ENCODE results near the gene MYL11. TPM values are rescaled to one million over a fixed set of nuclear protein-coding genes. Genes with fewer than 3 reads are reported as not detected.

Gene MYL11
- total RNA-seq, 3 donors from 2014 or later (not counting 1 experiment from before 2014, with no cell fraction given), result 2.9 to 8.0 (median 7.2) TPM

DNA sequence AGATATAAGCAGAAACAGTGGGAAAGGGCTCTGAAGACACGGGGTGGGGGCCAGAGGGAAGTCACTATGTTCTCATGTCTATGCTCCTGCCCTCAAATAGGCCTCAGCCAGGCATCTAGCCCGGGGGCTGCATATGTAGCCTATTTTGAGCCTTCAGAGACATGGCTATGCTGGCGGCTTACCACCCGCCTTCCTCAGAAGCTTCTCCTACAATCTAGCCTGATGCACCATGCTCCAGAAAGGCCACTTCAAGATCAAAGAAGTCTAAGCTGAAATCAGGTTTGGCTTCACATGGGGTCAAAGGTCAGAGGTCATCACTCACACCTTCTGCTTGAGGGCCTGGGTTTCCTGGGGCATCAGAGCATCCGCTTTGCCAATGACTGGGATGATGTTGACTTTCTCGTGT is 6.2 kb downstream of the MYL11 start:
- Mint-ChIP-seq H3K4me1 (peaks cover 57 to 64% of the 10 kb centered on the region in 2 donors), H3K27ac (peak overlapping the region; percentile 99 to 100), H3K4me3 (peak overlapping the region; percentile 79), H3K27me3 (ENCODE audit: low read depth in 2 of 2) (no peaks in the 10 kb centered on the region), H3K36me3 (no peaks in the 10 kb centered on the region), H3K9me3 (no peaks in the 10 kb centered on the region)
- Histone ChIP-seq H3K4me3 (ENCODE audit: low read length) (no peak overlapping the region), H3K27me3 (ENCODE audit: control insufficient read depth, insufficient read depth, low read length) (no peaks in the 10 kb centered on the region), H3K9me3 (ENCODE audit: control insufficient read depth, insufficient read depth, low read length) (no peaks in the 10 kb centered on the region), H3K4me1 (ENCODE audit: control insufficient read depth, insufficient read depth, low read length) (peaks cover 79% of the 10 kb centered on the region), H3K27ac (ENCODE audit: low read length) (peak overlapping the region; percentile 42), H3K36me3 (ENCODE audit: control insufficient read depth, insufficient read depth, low read length) (peaks cover 16% of the 10 kb centered on the region)
- DNase-seq, result peak in 1 of 2 donors; percentile 45
- WGBS (ENCODE audit: insufficient coverage), result 82% methylated on average over 6 of the region's 6 CpGs
- intact Hi-C loops (cut with micrococcal nuclease), result no loop called here
- no peak for TF ChIP-seq CTCF (IDR thresholded peaks at IDR 0.05)
- no peak for ATAC-seq

DNA sequence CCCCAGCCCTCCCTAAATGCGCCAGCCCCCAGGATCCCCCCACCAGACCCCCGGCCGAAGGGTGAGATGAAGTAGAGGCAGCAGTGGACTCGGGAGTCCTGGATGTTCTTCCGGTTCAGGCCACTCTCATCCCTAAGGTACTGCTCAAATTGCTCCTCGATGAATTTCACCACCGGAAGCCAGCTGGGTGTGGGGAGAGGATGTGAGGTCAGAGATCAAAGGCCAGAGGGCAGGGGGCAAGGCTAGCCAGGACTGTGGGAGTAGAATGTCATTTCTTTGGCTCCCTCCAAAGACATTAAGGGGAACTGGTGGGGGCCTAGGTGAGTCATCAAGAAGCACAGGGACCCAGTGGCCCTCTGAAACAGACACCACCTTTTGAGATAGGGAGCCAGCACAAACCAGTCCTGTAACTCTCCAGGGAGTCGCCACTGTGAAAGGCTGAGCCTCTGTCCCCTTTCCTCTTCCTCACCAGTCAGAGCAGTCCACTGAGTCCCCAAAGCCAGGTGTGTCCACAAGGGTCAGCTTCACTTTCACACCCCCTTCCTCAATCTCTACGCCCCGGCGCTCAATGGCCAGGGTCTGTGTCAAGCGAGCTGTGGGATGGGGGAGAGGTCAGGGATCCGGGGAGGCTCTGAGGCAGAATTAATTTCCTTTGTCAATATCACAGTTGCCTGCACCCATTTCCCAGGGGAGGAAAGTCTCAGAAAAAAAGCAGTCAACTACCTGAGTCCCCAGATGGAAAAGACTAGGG is 6.9 kb downstream of the MYL11 start:
- H3K27ac ChIP-seq (ENCODE audit: low read length), result peak overlapping the region; percentile 82
- WGBS (ENCODE audit: insufficient coverage), result 76% methylated on average over 7 of the region's 13 CpGs
- intact Hi-C loops (cut with micrococcal nuclease), result no loop called here
- Mint-ChIP-seq H3K4me1 (peaks cover 57 to 64% of the 10 kb centered on the region in 2 donors), H3K9me3 (no peaks in the 10 kb centered on the region), H3K4me3 (peak overlapping the region; percentile 84), H3K27me3 (ENCODE audit: low read depth in 2 of 2) (no peaks in the 10 kb centered on the region), H3K27ac (peak overlapping the region; percentile 99 to 100), H3K36me3 (no peaks in the 10 kb centered on the region)
- H3K4me1 ChIP-seq (ENCODE audit: control insufficient read depth, insufficient read depth, low read length), result peaks cover 75% of the 10 kb centered on the region
- no peaks in the 10 kb centered on the region for H3K9me3 ChIP-seq (ENCODE audit: control insufficient read depth, insufficient read depth, low read length)
- peak overlapping the region; percentile 55 for H3K4me3 ChIP-seq (ENCODE audit: low read length)
- H3K36me3 ChIP-seq (ENCODE audit: control insufficient read depth, insufficient read depth, low read length), result peaks cover 11% of the 10 kb centered on the region
- no peaks in the 10 kb centered on the region for H3K27me3 ChIP-seq (ENCODE audit: control insufficient read depth, insufficient read depth, low read length)
- DNase-seq (peak in 1 of 2 donors; percentile 50), ATAC-seq (no peak)
- no peak for TF ChIP-seq CTCF (IDR thresholded peaks at IDR 0.05)

GRCh38 chr16:30382111-30382881 is 7.7 kb downstream of the MYL11 start, which contains the start of gene SEPTIN1:
Gene SEPTIN1 (minus strand): TSS chr16:30382561. CDS start chr16:30382542, 19 bp downstream.
- intact Hi-C loops (cut with micrococcal nuclease), result no loop called here
- H3K36me3 ChIP-seq (ENCODE audit: control insufficient read depth, insufficient read depth, low read length), result peaks cover 11% of the 10 kb centered on the region
- H3K27ac ChIP-seq (ENCODE audit: low read length), result peak within 1 kb of the TSS; percentile 82
- Mint-ChIP-seq H3K9me3 (no peaks in the 10 kb centered on the region), H3K4me1 (peaks cover 53 to 59% of the 10 kb centered on the region in 2 donors), H3K27ac (peak within 1 kb of the TSS; percentile 99 to 100), H3K4me3 (peak within 1 kb of the TSS; percentile 84), H3K36me3 (no peaks in the 10 kb centered on the region), H3K27me3 (ENCODE audit: low read depth in 2 of 2) (no peaks in the 10 kb centered on the region)
- H3K9me3 ChIP-seq (ENCODE audit: control insufficient read depth, insufficient read depth, low read length), result no peaks in the 10 kb centered on the region
- 7% methylated on average over 11 of the region's 12 CpGs for WGBS (ENCODE audit: insufficient coverage)
- H3K4me3 ChIP-seq (ENCODE audit: low read length), result peak within 1 kb of the TSS; percentile 55
- H3K27me3 ChIP-seq (ENCODE audit: control insufficient read depth, insufficient read depth, low read length), result no peaks in the 10 kb centered on the region
- peaks cover 66% of the 10 kb centered on the region for H3K4me1 ChIP-seq (ENCODE audit: control insufficient read depth, insufficient read depth, low read length)
- DNase-seq, result peak; percentile 70 to 88
- peak; percentile 38 to 50 (median 41) for ATAC-seq
- no peak for TF ChIP-seq CTCF (IDR thresholded peaks at IDR 0.05)
